NCI-H1436 treated with DMSO at 0.1 percent for 48 hours (cell line): ENCODE results near the gene DSCAML1.
"Not testable (repeated sequence)": the region's sequence is repeated elsewhere in the genome, so short reads cannot be mapped to it uniquely, and the experiment has no call there.

ENCODE experiments used
- DNase-seq: peaks from one replicate; lab custom pipeline; 2025; lab: John Stamatoyannopoulos, UW

The DSCAML1 gene

GRCh38 chr11:117424781-117425180 is 372.2 kb downstream of the DSCAML1 start:
- DNase-seq = no peak

- no peak for DNase-seq
These were observed 373.9 kb downstream of the DSCAML1 start for GRCh38 chr11:117423046-117423575.

- no peak for DNase-seq
These were observed 375.5 kb downstream of the DSCAML1 start for GRCh38 chr11:117421476-117421875.

GRCh38 chr11:117421041-117421440 is 376.0 kb downstream of the DSCAML1 start:
- DNase-seq = no peak

- no peak for DNase-seq
These were observed 376.4 kb downstream of the DSCAML1 start for GRCh38 chr11:117420598-117420997.

GRCh38 chr11:117420143-117420485 is 376.9 kb downstream of the DSCAML1 start:
- DNase-seq = no peak

GRCh38 chr11:117419482-117420142 is 377.4 kb downstream of the DSCAML1 start:
- DNase-seq = no peak

GRCh38 chr11:117418737-117419481 is 378.1 kb downstream of the DSCAML1 start:
- DNase-seq = no peak

GRCh38 chr11:117417856-117418255 is 379.2 kb downstream of the DSCAML1 start:
- DNase-seq = no peak

GRCh38 chr11:117417342-117417741 is 379.7 kb downstream of the DSCAML1 start:
- DNase-seq = no peak

GRCh38 chr11:117415358-117415896 is 381.6 kb downstream of the DSCAML1 start:
- DNase-seq = no peak

- no peak for DNase-seq
These were observed 382.3 kb downstream of the DSCAML1 start for GRCh38 chr11:117414724-117415123.

- no peak for DNase-seq
These were observed 383.4 kb downstream of the DSCAML1 start for GRCh38 chr11:117413616-117414015.

- no peak for DNase-seq
These were observed 384.3 kb downstream of the DSCAML1 start for GRCh38 chr11:117412653-117413275.

- DNase-seq = no peak
These were observed 384.8 kb downstream of the DSCAML1 start for GRCh38 chr11:117412176-117412575.

GRCh38 chr11:117411736-117412135 is 385.3 kb downstream of the DSCAML1 start:
- no peak for DNase-seq

GRCh38 chr11:117410861-117411710 is 385.9 kb downstream of the DSCAML1 start:
- DNase-seq = no peak

GRCh38 chr11:117410238-117410637 is 386.8 kb downstream of the DSCAML1 start:
- no peak for DNase-seq

- no peak for DNase-seq
These were observed 387.5 kb downstream of the DSCAML1 start for GRCh38 chr11:117409511-117409910.

- DNase-seq = no peak
These were observed 388.7 kb downstream of the DSCAML1 start for GRCh38 chr11:117408356-117408755.

GRCh38 chr11:117407016-117407415 is 390.0 kb downstream of the DSCAML1 start:
- no peak for DNase-seq

GRCh38 chr11:117405898-117406297 is 391.1 kb downstream of the DSCAML1 start:
- DNase-seq = not testable (repeated sequence)
